Measurements from ENCODE around the gene WHRN.

GRCh38 chr9:114472765-114473446, 32.4 kb downstream of the WHRN start:
- TF ChIP-seq CTCF (IDR thresholded peaks at IDR 0.05) (no peak), POLR2A (IDR thresholded peaks at IDR 0.05) (no peak), EP300 (IDR thresholded peaks at IDR 0.05) (no peak), POLR2AphosphoS5 (IDR thresholded peaks at IDR 0.05) (no peak)
